WI38 (cell line): ENCODE measurements around the gene ZNF717.

Experiments used
- H3K4me3 ChIP-seq: 2 replicates; pipeline ENCODE4 v1.5.1; 2011; ENCODE audit warnings: low read depth, mild to moderate bottlenecking, control low read depth, low read length
- TF ChIP-seq, protein P1 (sequence below): IDR thresholded peaks from 2 replicates; pipeline ENCODE4 v1.5.1; 2012; ENCODE audit warnings: low read depth, mild to moderate bottlenecking, control low read depth, low read length

ZNF717 gene

DNA sequence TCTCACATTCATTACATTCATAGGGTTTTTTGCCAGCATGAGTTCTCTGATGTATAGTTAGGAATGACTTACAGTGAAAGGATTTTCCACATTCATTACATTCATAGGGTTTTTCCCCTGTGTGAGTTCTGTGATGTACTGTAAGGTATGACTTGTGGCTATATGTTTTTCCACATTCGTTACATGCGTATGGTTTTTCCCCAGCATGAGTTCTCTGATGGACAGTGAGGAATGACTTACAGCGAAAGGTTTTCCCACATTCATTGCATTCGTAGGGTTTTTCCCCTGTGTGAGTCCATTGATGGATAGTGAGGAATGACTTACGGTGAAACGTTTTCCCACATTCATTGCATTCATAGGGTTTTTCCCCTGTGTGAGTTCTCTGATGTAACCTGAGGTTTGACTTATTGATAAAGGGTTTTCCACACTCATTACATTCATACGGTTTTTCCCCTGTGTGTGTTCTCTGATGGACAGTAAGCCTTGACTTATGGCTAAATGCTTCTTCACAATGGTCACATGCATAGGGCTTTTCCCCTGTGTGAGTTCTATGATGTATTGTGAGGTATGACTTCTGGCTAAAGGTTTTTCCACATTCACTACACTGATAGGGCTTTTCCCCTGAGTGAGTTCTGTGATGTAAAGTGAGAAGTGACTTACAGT, 47.4 kb downstream of the ZNF717 start:
- H3K4me3 ChIP-seq: no peak overlapping the region
- TF ChIP-seq, protein P1, sequence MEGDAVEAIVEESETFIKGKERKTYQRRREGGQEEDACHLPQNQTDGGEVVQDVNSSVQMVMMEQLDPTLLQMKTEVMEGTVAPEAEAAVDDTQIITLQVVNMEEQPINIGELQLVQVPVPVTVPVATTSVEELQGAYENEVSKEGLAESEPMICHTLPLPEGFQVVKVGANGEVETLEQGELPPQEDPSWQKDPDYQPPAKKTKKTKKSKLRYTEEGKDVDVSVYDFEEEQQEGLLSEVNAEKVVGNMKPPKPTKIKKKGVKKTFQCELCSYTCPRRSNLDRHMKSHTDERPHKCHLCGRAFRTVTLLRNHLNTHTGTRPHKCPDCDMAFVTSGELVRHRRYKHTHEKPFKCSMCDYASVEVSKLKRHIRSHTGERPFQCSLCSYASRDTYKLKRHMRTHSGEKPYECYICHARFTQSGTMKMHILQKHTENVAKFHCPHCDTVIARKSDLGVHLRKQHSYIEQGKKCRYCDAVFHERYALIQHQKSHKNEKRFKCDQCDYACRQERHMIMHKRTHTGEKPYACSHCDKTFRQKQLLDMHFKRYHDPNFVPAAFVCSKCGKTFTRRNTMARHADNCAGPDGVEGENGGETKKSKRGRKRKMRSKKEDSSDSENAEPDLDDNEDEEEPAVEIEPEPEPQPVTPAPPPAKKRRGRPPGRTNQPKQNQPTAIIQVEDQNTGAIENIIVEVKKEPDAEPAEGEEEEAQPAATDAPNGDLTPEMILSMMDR: no peak

DNA sequence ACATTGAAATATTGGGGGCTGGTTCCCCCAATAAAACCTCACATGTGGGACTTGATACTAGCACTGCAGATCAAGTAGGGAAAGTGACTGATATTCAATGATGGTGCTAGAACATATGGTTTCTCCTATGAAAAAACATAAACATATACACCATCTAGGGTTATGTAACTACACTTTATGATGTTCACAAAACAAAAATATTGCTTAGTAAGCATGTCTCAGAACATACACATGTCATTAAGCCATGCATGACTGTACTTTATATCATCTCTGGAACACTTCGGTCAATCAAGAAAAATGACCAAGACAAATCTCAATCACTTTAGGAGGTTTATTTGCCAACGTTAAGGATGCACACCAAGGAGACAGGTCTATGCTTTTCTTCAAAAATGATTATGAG, 57.4 kb downstream of the ZNF717 start:
- TF ChIP-seq, protein P1: no peak

DNA sequence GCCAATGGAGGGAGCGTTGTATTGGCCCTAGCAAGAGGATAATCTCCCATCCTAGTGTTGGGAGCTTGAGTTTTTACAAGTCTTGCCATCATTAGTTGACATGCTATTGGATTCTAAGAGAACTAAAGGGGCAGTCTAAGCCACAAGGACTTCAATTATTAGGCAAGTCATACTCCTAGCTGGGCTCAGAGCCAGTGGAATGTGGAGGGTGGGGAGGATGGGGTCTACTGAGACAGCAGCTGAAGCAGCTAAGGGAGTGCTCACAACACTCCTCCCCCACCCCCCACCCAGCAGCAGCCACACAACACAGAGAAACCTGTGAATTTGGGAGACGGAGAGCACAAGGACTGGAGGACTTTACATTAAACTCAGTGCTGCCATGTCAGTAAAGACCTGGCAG, 93.3 kb downstream of the ZNF717 start:
- TF ChIP-seq, protein P1: no peak

More for the DNA sequence above, 57.4 kb downstream of the ZNF717 start:
- no peak overlapping the region for H3K4me3 ChIP-seq

DNA sequence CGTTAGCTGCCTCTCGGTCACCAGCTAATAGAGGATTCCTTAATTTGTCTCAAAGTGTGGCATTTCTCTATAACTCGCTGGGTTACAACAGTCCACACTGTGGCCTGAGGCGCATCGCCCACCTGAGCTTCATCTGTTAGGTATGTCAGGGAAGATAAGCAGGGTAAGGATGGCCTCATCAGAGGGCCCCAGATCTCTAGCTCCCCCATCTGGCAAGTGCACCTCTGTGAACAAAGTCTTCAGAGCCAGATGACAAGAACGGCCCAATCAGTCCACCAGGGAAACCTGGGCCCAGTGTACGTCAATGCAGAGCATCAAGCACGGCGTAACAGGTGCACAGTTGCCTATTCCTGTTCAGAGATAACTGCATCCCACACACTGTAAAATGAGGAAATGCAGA, 98.0 kb downstream of the ZNF717 start:
- no peak overlapping the region for H3K4me3 ChIP-seq
- TF ChIP-seq, protein P1: no peak

More for the DNA sequence above, 93.3 kb downstream of the ZNF717 start:
- H3K4me3 ChIP-seq: no peak overlapping the region
